ENCODE results near the gene CEBPZ. TPM values are rescaled to one million over a fixed set of nuclear protein-coding genes. Genes with fewer than 3 reads are reported as not detected.

CEBPZ gene
- total RNA-seq, 2 donors from 2014 or later: 20.8 to 33.6 TPM

GRCh38 chr2:37154785-37155184 is 76.6 kb downstream of the CEBPZ start:
- intact Hi-C loops (cut with DNase I): no loop called here
- peaks cover 20% of the 10 kb centered on the region for H3K4me1 ChIP-seq
- no peak overlapping the region for H3K27ac ChIP-seq
- H3K4me3 ChIP-seq: no peak overlapping the region
- H3K27me3 ChIP-seq: no peaks in the 10 kb centered on the region
- TF ChIP-seq CTCF (IDR thresholded peaks at IDR 0.05) (no peak), POLR2A (IDR thresholded peaks at IDR 0.05) (no peak)
- H3K36me3 ChIP-seq (replicated peaks in 1 of 2; ENCODE audit: insufficient read depth in 1 of 2, low read depth in 2 of 2): no peaks in the 10 kb centered on the region
- no peaks in the 10 kb centered on the region for H3K9me3 ChIP-seq
- DNase-seq: no peak
- WGBS, 2 donors: 89 to 93% methylated on average over 4 of the region's 4 CpGs
- no peak for ATAC-seq

- TF ChIP-seq POLR2A (IDR thresholded peaks at IDR 0.05): no peak
- no peak for TF ChIP-seq CTCF (IDR thresholded peaks at IDR 0.05)
- Histone ChIP-seq H3K27me3 (no peaks in the 10 kb centered on the region), H3K4me3 (no peak overlapping the region), H3K4me1 (peaks cover 28% of the 10 kb centered on the region), H3K27ac (no peak overlapping the region), H3K36me3 (replicated peaks in 1 of 2; ENCODE audit: insufficient read depth in 1 of 2, low read depth in 2 of 2) (no peaks in the 10 kb centered on the region), H3K9me3 (no peaks in the 10 kb centered on the region)
- no peak for DNase-seq
- intact Hi-C loops (cut with DNase I): no loop called here
- 85 to 100% methylated on average over 5 of the region's 5 CpGs for WGBS, 2 donors
- no peak for ATAC-seq
Measured at GRCh38 chr2:37153224-37153623, 78.2 kb downstream of the CEBPZ start.

Other genes starting within 250 kb of the CEBPZ start
- gene HEATR5B, start 147.2 kb downstream of the CEBPZ start, total RNA-seq: 10 to 100 TPM; 44.8 to 51.9 TPM
- gene GPATCH11, start 147.1 kb downstream of the CEBPZ start, total RNA-seq: 1 to 10 TPM; 3.3 to 5.2 TPM
- 10 to 100 TPM; 18.9 to 39.9 TPM for gene EIF2AK2, start 74.6 kb downstream of the CEBPZ start, total RNA-seq
- not detected for gene SULT6B1, start 42.9 kb downstream of the CEBPZ start, total RNA-seq
- gene CEBPZOS, start 35.1 kb downstream of the CEBPZ start, total RNA-seq: 10 to 100 TPM in 1 of 2 donors, 1 to 10 TPM in 1; 9.9 to 21.8 TPM
- 10 to 100 TPM; 12.2 to 18.5 TPM for gene NDUFAF7, start 62 bp upstream of the CEBPZ start, total RNA-seq
- 10 to 100 TPM in 1 of 2 donors, 1 to 10 TPM in 1; 8.2 to 15.3 TPM for gene PRKD3, start 93.2 kb upstream of the CEBPZ start, total RNA-seq
- gene QPCT, start 113.0 kb upstream of the CEBPZ start, total RNA-seq: 1 to 10 TPM; 1.3 to 3.4 TPM

All from body of pancreas (tissue), 4 donors.